Activated CD8-positive, alpha-beta T cell treated with anti-CD3 and anti-CD28 coated beads for 36 hours (primary cell): ENCODE data around the gene CALCOCO1. TPM values are rescaled to one million over a fixed set of nuclear protein-coding genes. Genes with fewer than 3 reads are reported as not detected.

Experiments
- ATAC-seq: fragments of 200-7000 bp; cut with Tn5 transposase; one replicate; pipeline ENCODE4 v1.10.0; 2021; ENCODE audit warnings: mild to moderate bottlenecking, moderate library complexity
- CTCF ChIA-PET: fragments of 350-600 bp; sonication (Branson Sonifier 250); formaldehyde crosslinking; loops from one replicate; lab custom pipeline; 2021; ENCODE audit warnings: antibody characterized with exemption; lab: Charles Lee
- POLR2A ChIA-PET: fragments of 350-600 bp; sonication (Branson Sonifier 250); formaldehyde crosslinking; loops from one replicate; lab custom pipeline; 2021; ENCODE audit warnings: antibody characterized with exemption; lab: Charles Lee
- DNase-seq: peaks from one replicate; pipeline ENCODE4 v3.0.0-alpha.2; 2020
- H3K27ac Mint-ChIP-seq: one replicate; pipeline ENCODE4 v1.8.0; 2021; ENCODE audit warnings: mild to moderate bottlenecking, mixed read lengths
- H3K27me3 Mint-ChIP-seq: one replicate; pipeline ENCODE4 v1.8.0; 2021; ENCODE audit warnings: mixed read lengths
- H3K36me3 Mint-ChIP-seq: one replicate; pipeline ENCODE4 v1.8.0; 2021; ENCODE audit warnings: low read depth, mixed read lengths
- H3K4me1 Mint-ChIP-seq: one replicate; pipeline ENCODE4 v1.8.0; 2021; ENCODE audit warnings: low read depth, mixed read lengths
- H3K4me3 Mint-ChIP-seq: one replicate; pipeline ENCODE4 v1.8.0; 2021; ENCODE audit warnings: mild to moderate bottlenecking, moderate library complexity, mixed read lengths
- H3K9me3 Mint-ChIP-seq: one replicate; pipeline ENCODE4 v1.8.0; 2021; ENCODE audit warnings: mixed read lengths
- CTCF ChIP-seq: fragments of 200-600 bp; IDR thresholded peaks from one replicate; pipeline ENCODE4 v1.8.0; 2022; ENCODE audit warnings: antibody characterized with exemption, mild to moderate bottlenecking
- intact Hi-C: fragments of 100-400 bp; cut with micrococcal nuclease; formaldehyde crosslinking; loops from one replicate; pipeline ENCODE4 v1.10.0; 2022
- total RNA-seq, 2 experiments: library from RNA; stranded (reverse); gene quantifications; one replicate each; pipeline ENCODE4 v1.2.3, GENCODE V29; 2021

CALCOCO1 gene
- 10 to 100 TPM; 15.5 to 16.2 TPM for total RNA-seq

GRCh38 chr12:53727310-53728041 lies at the start of gene CALCOCO1:
Gene CALCOCO1, minus strand, starts transcription at chr12:53727452. Its CDS starts 2,210 bp downstream, at chr12:53725242.
- no peaks in the 10 kb centered on the region for H3K9me3 Mint-ChIP-seq
- no peaks in the 10 kb centered on the region for H3K36me3 Mint-ChIP-seq
- POLR2A ChIA-PET = interaction anchor here (0.7 to 4.8 kb wide), 8 partner anchors 10 to 281 kb away, joined by 3 to 40 read pairs (median 4); no protein-coding TSS in a partner anchor
- ATAC-seq = peak; percentile 97
- TF ChIP-seq CTCF = no peak
- CTCF ChIA-PET = interaction anchor here (1.0 to 17.5 kb wide), 8 partner anchors 10 to 52 kb away, joined by 4 to 418 read pairs (median 6); partner anchors contain the start of gene ATP5MC2
- peak within 1 kb of the TSS; percentile 87 for H3K4me3 Mint-ChIP-seq
- peaks cover 28% of the 10 kb centered on the region for H3K4me1 Mint-ChIP-seq
- peak; percentile 99 for DNase-seq
- no peaks in the 10 kb centered on the region for H3K27me3 Mint-ChIP-seq
- intact Hi-C loops = no loop called here
- H3K27ac Mint-ChIP-seq = peak within 1 kb of the TSS; percentile 95

GRCh38 chr12:53776872-53777271 lies 49.6 kb upstream of the CALCOCO1 start:
- Mint-ChIP-seq H3K27me3 (peaks cover 24% of the 10 kb centered on the region), H3K4me3 (no peak overlapping the region), H3K27ac (no peak overlapping the region), H3K9me3 (no peaks in the 10 kb centered on the region), H3K36me3 (no peaks in the 10 kb centered on the region), H3K4me1 (no peaks in the 10 kb centered on the region)
- no peak for TF ChIP-seq CTCF
- intact Hi-C loops = no loop called here
- CTCF ChIA-PET = interaction anchor here (4.2 kb wide), 1 partner anchor 15 kb away, joined by 15 read pairs; no protein-coding TSS in a partner anchor
- POLR2A ChIA-PET = no interaction called here
- DNase-seq = no peak
- ATAC-seq = no peak

- intact Hi-C loops = no loop called here
- Mint-ChIP-seq H3K4me1 (no peaks in the 10 kb centered on the region), H3K27ac (no peak overlapping the region), H3K27me3 (peaks cover 18% of the 10 kb centered on the region), H3K4me3 (no peak overlapping the region), H3K36me3 (no peaks in the 10 kb centered on the region), H3K9me3 (no peaks in the 10 kb centered on the region)
- ChIA-PET CTCF (interaction anchor here (0.6 to 4.2 kb wide), 4 partner anchors 16 to 224 kb away, joined by 3 to 15 read pairs (median 4); partner anchors contain the start of gene HOXC9), POLR2A (no interaction called here)
- ATAC-seq (no peak), DNase-seq (no peak)
- no peak for TF ChIP-seq CTCF
These were observed 48.4 kb upstream of the CALCOCO1 start for GRCh38 chr12:53775478-53776145.

- no peak for TF ChIP-seq CTCF
- Mint-ChIP-seq H3K4me1 (no peaks in the 10 kb centered on the region), H3K4me3 (no peak overlapping the region), H3K27me3 (peaks cover 34% of the 10 kb centered on the region), H3K9me3 (no peaks in the 10 kb centered on the region), H3K27ac (no peak overlapping the region), H3K36me3 (no peaks in the 10 kb centered on the region)
- ATAC-seq = no peak
- intact Hi-C loops = no loop called here
- no peak for DNase-seq
- ChIA-PET CTCF (interaction anchor here (1.9 kb wide), 1 partner anchor 13 kb away, joined by 15 read pairs; no protein-coding TSS in a partner anchor), POLR2A (no interaction called here)
These were observed 43.0 kb upstream of the CALCOCO1 start for GRCh38 chr12:53770281-53770680.

- POLR2A ChIA-PET = no interaction called here
- Mint-ChIP-seq H3K27me3 (peaks cover 39% of the 10 kb centered on the region), H3K9me3 (no peaks in the 10 kb centered on the region), H3K36me3 (no peaks in the 10 kb centered on the region), H3K4me1 (no peaks in the 10 kb centered on the region), H3K4me3 (no peak overlapping the region), H3K27ac (no peak overlapping the region)
- intact Hi-C loops = no loop called here
- DNase-seq (no peak), ATAC-seq (no peak)
- TF ChIP-seq CTCF = no peak
- CTCF ChIA-PET = interaction anchor here (0.9 to 1.9 kb wide), 3 partner anchors 12 to 25 kb away, joined by 3 to 15 read pairs (median 4); no protein-coding TSS in a partner anchor
These were observed 41.7 kb upstream of the CALCOCO1 start for GRCh38 chr12:53768976-53769375.
